ENCODE data around the gene C4orf51.
A peak's percentile ranks its signal among the peaks of the same experiment; 100 is the strongest.

The C4orf51 gene

GRCh38 chr4:145732001-145732815, 52.3 kb downstream of the C4orf51 start:
- in situ Hi-C loops (cut with MboI; ENCODE audit: low pct_unique_long_range_greater_than_20kb, low sequenced_read_pairs, unreplicated experiment): no loop called here
- TF ChIP-seq CTCF (IDR thresholded peaks at IDR 0.05; ENCODE audit: extremely low read depth, insufficient read depth, missing control alignments): no peak
- no peak for DNase-seq (ENCODE audit: low spot score)

DNA sequence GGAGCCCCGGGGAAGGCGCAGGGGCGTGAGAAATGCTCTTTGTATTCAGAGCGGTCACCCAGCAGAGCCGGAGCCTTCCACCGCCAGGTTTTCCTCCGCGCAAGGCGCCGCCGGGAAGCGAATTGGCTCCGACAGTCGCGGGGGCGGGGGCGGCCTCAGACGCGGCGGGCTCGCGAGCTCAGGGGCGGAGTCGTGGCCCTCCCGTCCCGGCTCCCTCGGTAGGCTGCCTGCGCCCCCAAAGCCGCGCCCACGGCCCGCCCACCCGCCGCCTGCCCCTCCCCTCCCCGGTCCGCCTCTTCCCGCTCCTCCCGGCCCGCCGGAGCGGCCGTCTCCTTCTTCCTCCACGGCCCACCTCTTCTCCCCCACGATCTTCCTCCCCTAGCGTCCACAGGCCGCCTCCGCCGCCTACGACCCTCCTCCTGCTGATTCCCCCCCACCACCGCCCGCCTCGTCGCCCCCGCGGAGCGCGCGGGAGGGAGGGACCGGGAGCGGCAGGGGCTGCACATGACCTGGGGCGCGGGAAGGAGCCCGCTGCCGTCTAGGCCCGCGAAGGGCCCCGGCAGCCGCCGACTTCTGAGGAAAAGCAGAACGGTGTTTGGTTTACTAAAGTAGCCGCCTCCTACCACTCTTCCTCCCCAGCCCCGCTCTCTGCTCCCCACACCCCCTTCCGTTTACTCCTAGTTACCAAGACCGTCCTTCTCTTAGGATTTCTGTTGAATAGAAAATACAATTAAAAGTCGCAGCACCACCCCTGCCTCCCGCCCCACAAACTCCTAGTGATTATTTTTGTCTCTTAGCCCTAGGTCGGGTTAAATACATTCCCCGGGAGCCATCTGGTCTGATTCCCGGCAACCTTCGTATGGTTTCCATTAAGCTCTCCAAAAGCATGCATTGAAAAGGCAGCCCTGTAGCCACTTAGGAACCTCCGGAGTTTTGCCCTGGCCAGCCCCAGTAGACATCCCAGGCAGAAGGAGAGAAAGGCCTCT, 53.2 kb downstream of the C4orf51 start:
- in situ Hi-C loops (cut with MboI; ENCODE audit: low pct_unique_long_range_greater_than_20kb, low sequenced_read_pairs, unreplicated experiment): no loop called here
- no peak for TF ChIP-seq CTCF (IDR thresholded peaks at IDR 0.05; ENCODE audit: extremely low read depth, insufficient read depth, missing control alignments)
- peak; percentile 95 for DNase-seq (ENCODE audit: low spot score)

GRCh38 chr4:145734031-145734430, 54.1 kb downstream of the C4orf51 start:
- no peak for TF ChIP-seq CTCF (IDR thresholded peaks at IDR 0.05; ENCODE audit: extremely low read depth, insufficient read depth, missing control alignments)
- DNase-seq (ENCODE audit: low spot score): no peak
- in situ Hi-C loops (cut with MboI; ENCODE audit: low pct_unique_long_range_greater_than_20kb, low sequenced_read_pairs, unreplicated experiment): no loop called here

DNA sequence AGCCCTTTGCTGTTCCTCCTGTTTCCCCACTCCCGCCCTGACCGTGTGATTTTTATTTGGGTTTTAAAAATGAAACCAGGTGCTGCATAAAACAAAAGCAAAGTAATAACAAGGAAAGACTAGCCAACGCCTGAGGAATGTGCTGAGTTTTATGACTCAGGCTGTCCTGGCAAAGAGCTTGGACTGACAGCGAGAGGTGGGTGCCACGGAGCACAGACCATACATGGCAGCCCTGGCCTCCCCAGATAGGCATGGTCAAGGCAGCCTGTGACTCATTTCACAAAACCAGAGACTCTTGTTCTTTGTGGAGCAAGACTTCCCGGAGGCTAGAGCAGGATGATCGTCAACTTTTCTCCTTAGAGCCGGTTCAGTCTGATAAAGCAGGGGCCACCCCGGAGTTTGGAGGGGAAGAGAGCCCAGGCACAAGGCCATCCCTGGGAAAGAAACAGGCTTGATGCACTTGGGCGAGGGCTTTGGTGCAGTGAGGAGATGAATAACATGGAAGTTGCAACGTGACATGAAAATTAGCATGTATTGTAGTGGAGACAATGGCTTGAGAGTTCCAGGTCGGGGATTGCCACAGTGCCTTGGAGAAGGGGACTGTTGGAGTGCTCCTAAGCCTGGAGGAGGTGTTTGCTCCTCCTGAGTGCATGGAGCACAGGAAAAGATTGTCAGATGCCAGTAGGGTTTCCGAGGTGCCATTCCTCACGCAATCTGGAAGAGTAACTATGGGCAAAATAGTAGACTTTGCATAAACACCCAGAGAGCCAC, 54.8 kb downstream of the C4orf51 start:
- TF ChIP-seq CTCF (IDR thresholded peaks at IDR 0.05; ENCODE audit: extremely low read depth, insufficient read depth, missing control alignments): no peak
- in situ Hi-C loops (cut with MboI; ENCODE audit: low pct_unique_long_range_greater_than_20kb, low sequenced_read_pairs, unreplicated experiment): no loop called here
- no peak for DNase-seq (ENCODE audit: low spot score)

GRCh38 chr4:145735347-145735675, 55.4 kb downstream of the C4orf51 start:
- in situ Hi-C loops (cut with MboI; ENCODE audit: low pct_unique_long_range_greater_than_20kb, low sequenced_read_pairs, unreplicated experiment): no loop called here
- no peak for DNase-seq (ENCODE audit: low spot score)
- no peak for TF ChIP-seq CTCF (IDR thresholded peaks at IDR 0.05; ENCODE audit: extremely low read depth, insufficient read depth, missing control alignments)

GRCh38 chr4:145735827-145736226, 55.9 kb downstream of the C4orf51 start:
- no peak for TF ChIP-seq CTCF (IDR thresholded peaks at IDR 0.05; ENCODE audit: extremely low read depth, insufficient read depth, missing control alignments)
- DNase-seq (ENCODE audit: low spot score): no peak
- in situ Hi-C loops (cut with MboI; ENCODE audit: low pct_unique_long_range_greater_than_20kb, low sequenced_read_pairs, unreplicated experiment): no loop called here
